Suprapubic skin (tissue), 4 donors: ENCODE data around the gene ZNF507.

Experiments used
- CTCF ChIP-seq, 2 donors: fragments of 200-600 bp in 1 of 2; fragments of 450-650 bp in 1 of 2; sonication (generic) in 1 of 2; IDR thresholded peaks; one replicate each; pipeline ENCODE4 v1.5.1; 2016 to 2019; ENCODE audit warnings: antibody characterized with exemption in 2 of 2, mild to moderate bottlenecking in 1 of 2, moderate library complexity in 1 of 2
- POLR2A ChIP-seq, 2 donors: fragments of 450-650 bp; IDR thresholded peaks; one replicate each; pipeline ENCODE4 v1.6.1; 2017; ENCODE audit warnings: antibody characterized with exemption in 2 of 2, mild to moderate bottlenecking in 2 of 2, moderate library complexity in 2 of 2
- POLR2AphosphoS5 ChIP-seq, 3 donors: sonication (generic); formaldehyde crosslinking; IDR thresholded peaks; one replicate each; pipeline ENCODE4 v1.6.1; 2017; ENCODE audit warnings: antibody characterized with exemption in 3 of 3

- TF ChIP-seq CTCF (IDR thresholded peaks at IDR 0.05) (no peak), POLR2AphosphoS5 (IDR thresholded peaks at IDR 0.05) (no peak), POLR2A (IDR thresholded peaks at IDR 0.05) (no peak)
Observed at GRCh38 chr19:32318884-32319520, 26.4 kb upstream of the ZNF507 start.
